Tibial nerve (tissue), 3 donors: ENCODE results near the gene MED22.

Experiments
- CTCF ChIP-seq, 5 experiments: fragments of 200-600 bp in 3 of 5; fragments of 450-650 bp in 2 of 5; sonication (generic) in 3 of 5; IDR thresholded peaks; one replicate each; pipeline ENCODE4 v1.5.1; 2016 to 2019; ENCODE audit warnings: antibody characterized with exemption in 5 of 5, mild to moderate bottlenecking in 3 of 5, moderate library complexity in 2 of 5
- POLR2A ChIP-seq, 2 donors: fragments of 450-650 bp; IDR thresholded peaks; one replicate each; pipeline ENCODE4 v1.6.1; 2017; ENCODE audit warnings: antibody characterized with exemption in 2 of 2, mild to moderate bottlenecking in 2 of 2, moderate library complexity in 2 of 2

DNA sequence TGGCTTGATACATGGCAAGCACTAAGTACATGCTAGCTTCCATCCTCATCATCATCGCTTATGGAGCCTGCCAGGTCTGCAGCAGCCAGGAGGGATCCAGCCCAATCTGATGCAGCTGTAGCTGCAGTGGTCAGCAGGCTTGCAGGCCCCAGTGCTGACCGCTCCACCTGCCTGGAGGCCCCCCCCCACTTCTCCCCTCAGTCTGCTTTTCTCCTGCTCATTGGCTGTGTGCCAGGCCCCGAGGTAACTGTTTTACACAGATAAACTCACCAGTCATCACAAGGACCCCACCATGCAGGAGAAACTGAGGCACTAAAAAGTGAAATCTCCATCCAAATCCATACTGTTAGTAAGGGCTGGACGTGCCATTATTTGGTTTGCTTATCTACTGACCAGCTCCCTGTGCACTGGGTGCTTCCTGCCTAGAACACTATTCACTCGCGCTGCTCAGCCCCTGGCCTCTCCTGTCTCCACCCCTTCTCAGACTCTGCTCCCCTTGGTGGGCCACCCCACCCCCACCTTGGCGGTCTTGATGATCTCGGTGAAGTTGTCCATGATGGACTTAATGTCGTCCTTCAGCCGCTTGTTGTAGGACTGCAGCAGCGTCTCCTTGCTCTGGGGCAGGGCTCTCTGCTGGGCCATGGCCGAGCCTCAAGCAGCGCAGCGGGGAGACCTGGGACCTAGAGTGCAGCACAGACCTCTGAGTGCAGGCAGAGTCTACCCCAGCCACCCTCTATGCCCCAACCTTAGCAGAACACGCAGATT is 1.7 kb downstream of the MED22 start:
- TF ChIP-seq POLR2A (IDR thresholded peaks at IDR 0.05) (no peak), CTCF (IDR thresholded peaks at IDR 0.05) (no peak)
